Brain microvascular endothelial cell (primary cell): ENCODE measurements around the gene MEI1.
"Not testable (repeated sequence)": the region's sequence is repeated elsewhere in the genome, so short reads cannot be mapped to it uniquely, and the experiment has no call there.

ENCODE experiments used
- DNase-seq: peaks from one replicate; pipeline ENCODE4 v3.0.0-alpha.2; 2020
- H3K27ac ChIP-seq: fragments of 250-450 bp; sonication (Bioruptor Pico); 2 replicates; pipeline ENCODE4 v1.5.1; 2020; ENCODE audit warnings: mild to moderate bottlenecking, moderate library complexity
- H3K27me3 ChIP-seq: fragments of 250-450 bp; sonication (Bioruptor Pico); replicated peaks from 2 replicates; pipeline ENCODE4 v1.5.1; 2020; ENCODE audit warnings: mild to moderate bottlenecking
- H3K36me3 ChIP-seq: fragments of 250-450 bp; sonication (Bioruptor Pico); replicated peaks from 2 replicates; pipeline ENCODE4 v1.5.1; 2020; ENCODE audit warnings: mild to moderate bottlenecking
- H3K4me3 ChIP-seq: 2 replicates; pipeline ENCODE4 v1.5.1; 2011; ENCODE audit warnings: low read depth, mild to moderate bottlenecking, control low read depth, low read length, moderate library complexity
- CTCF ChIP-seq: IDR thresholded peaks from 2 replicates; pipeline ENCODE4 v1.5.1; 2011; ENCODE audit warnings: low read depth, mild to moderate bottlenecking, moderate library complexity, low read length, control low read depth, inconsistent platforms; ENCODE audit errors: missing control alignments
- in situ Hi-C: cut with HindIII; loops from 2 replicates; pipeline ENCODE4 v1.10.0; 2017; ENCODE audit warnings: low sequenced_read_pairs, low pct_ligation_motif_present

MEI1 gene

GRCh38 chr22:41676134-41676533 is 23.2 kb upstream of the MEI1 start:
- in situ Hi-C loops: no loop called here
- Histone ChIP-seq H3K27ac (no peak overlapping the region), H3K27me3 (no peaks in the 10 kb centered on the region), H3K4me3 (no peak overlapping the region), H3K36me3 (peaks cover 36% of the 10 kb centered on the region)
- TF ChIP-seq CTCF: no peak
- DNase-seq: no peak

DNA sequence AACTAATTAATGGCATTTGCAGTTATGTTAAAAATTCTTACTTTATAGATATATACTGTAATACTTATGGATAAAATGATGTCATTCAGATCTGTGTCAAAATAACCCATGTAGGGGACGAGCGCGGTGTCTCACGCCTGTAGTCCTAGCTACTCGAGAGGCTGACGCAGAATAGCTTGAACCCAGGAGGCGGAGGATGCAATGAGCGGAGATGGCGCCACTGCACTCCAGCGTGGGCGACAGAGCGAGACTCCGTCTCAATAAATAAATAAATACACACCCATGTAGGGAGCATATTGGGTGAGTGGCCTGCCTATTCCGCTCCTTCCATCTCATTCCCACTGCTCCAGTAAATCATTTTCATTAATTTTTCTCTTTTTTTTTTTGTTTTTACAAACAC is 17.7 kb upstream of the MEI1 start:
- in situ Hi-C loops: no loop called here
- peak; percentile 20 for DNase-seq
- H3K27ac ChIP-seq: peak overlapping the region; percentile 87
- TF ChIP-seq CTCF: no peak
- H3K36me3 ChIP-seq: peaks cover 26% of the 10 kb centered on the region
- H3K27me3 ChIP-seq: no peaks in the 10 kb centered on the region
- peak overlapping the region; percentile 80 for H3K4me3 ChIP-seq

GRCh38 chr22:41682033-41682807 is 17.1 kb upstream of the MEI1 start:
- peak overlapping the region; percentile 80 for H3K4me3 ChIP-seq
- H3K27me3 ChIP-seq: no peaks in the 10 kb centered on the region
- peak; percentile 83 for DNase-seq
- H3K36me3 ChIP-seq: peaks cover 26% of the 10 kb centered on the region
- peak overlapping the region; percentile 87 for H3K27ac ChIP-seq
- in situ Hi-C loops: no loop called here
- no peak for TF ChIP-seq CTCF

GRCh38 chr22:41683052-41683451 is 16.3 kb upstream of the MEI1 start:
- Histone ChIP-seq H3K4me3 (no peak overlapping the region), H3K36me3 (peaks cover 24% of the 10 kb centered on the region), H3K27ac (peak overlapping the region; percentile 87), H3K27me3 (no peaks in the 10 kb centered on the region)
- no peak for TF ChIP-seq CTCF
- no peak for DNase-seq
- in situ Hi-C loops: no loop called here

GRCh38 chr22:41683616-41684015 is 15.7 kb upstream of the MEI1 start:
- in situ Hi-C loops: no loop called here
- H3K4me3 ChIP-seq: no peak overlapping the region
- H3K36me3 ChIP-seq: peaks cover 19% of the 10 kb centered on the region
- DNase-seq: no peak
- no peak for TF ChIP-seq CTCF
- peak overlapping the region; percentile 10 for H3K27ac ChIP-seq
- H3K27me3 ChIP-seq: no peaks in the 10 kb centered on the region

DNA sequence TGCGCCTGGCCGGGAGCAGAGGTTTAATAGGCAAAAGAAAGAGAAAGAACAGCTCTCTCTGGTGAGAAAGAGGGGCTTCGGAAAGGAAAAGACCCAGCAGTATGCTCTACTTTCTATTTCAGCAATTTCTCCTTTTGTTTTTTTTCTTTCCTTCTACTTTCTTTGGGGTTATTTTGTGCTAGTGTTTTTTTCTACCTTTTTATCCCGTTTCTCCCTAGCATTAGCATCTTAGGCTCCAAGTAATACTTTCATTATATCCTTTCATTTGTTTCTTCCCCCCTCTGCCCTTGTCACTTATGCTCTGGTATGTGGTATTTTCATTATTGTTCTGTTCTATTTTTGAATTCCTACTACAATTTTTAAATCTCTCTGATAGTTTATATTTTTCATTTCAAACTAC is 15.1 kb upstream of the MEI1 start:
- H3K27me3 ChIP-seq: no peaks in the 10 kb centered on the region
- no peak for TF ChIP-seq CTCF
- DNase-seq: no peak
- no peak overlapping the region for H3K27ac ChIP-seq
- in situ Hi-C loops: no loop called here
- H3K4me3 ChIP-seq: no peak overlapping the region
- peaks cover 15% of the 10 kb centered on the region for H3K36me3 ChIP-seq

DNA sequence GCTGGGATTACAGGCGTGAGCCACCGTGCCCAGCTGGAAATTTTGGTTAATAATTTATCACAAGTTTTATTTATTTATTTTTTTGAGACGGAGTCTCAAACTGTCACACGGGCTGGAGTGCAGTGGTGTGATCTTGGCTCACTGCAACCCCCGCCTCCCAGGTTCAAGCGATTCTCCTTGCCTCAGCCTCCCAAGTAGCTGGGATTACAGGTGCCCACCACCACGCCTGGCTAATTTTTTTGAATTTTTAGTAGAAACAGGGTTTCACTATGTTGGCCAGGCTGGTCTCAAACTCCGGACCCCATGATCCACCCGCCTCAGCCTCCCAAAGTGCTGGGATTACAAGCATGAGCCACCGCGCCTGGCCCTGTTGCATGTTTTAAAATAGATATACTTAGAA is 12.4 kb upstream of the MEI1 start:
- DNase-seq, H3K27me3 ChIP-seq, H3K4me3 ChIP-seq, H3K27ac ChIP-seq, in situ Hi-C loops, H3K36me3 ChIP-seq: not testable (repeated sequence)
